GM10266 (cell line): ENCODE measurements around the gene ROBO1.

Experiments
- DNase-seq: peaks from one replicate; pipeline ENCODE4 v3.0.0; 2012; ENCODE audit errors: extremely low spot score
- TF ChIP-seq, protein P1 (sequence below): IDR thresholded peaks from 2 replicates; pipeline ENCODE4 v1.5.1; 2012; ENCODE audit warnings: mild to moderate bottlenecking, low read depth; ENCODE audit not compliant: control insufficient read depth, insufficient read depth; ENCODE audit errors: missing control alignments

ROBO1 gene

DNA sequence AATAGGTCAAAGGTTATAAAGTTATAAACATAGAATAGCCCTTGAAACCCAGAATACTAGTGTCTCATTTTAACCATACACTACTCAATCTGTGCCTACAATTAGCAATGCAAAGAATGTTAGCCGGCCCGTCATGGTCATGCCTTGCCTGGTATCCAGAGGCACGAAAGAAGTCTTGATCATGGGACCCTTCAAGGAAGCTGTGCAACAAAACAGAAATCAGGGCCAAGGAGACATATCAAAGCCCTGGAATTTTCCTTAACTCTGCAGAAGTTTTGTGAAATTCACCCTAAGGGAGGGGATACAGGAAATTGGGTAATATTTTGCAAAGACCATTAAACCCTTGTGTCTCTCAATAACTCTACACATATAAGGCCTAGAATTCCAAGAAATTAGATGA is 482.4 kb downstream of the ROBO1 start:
- no peak for DNase-seq
- TF ChIP-seq, protein P1, sequence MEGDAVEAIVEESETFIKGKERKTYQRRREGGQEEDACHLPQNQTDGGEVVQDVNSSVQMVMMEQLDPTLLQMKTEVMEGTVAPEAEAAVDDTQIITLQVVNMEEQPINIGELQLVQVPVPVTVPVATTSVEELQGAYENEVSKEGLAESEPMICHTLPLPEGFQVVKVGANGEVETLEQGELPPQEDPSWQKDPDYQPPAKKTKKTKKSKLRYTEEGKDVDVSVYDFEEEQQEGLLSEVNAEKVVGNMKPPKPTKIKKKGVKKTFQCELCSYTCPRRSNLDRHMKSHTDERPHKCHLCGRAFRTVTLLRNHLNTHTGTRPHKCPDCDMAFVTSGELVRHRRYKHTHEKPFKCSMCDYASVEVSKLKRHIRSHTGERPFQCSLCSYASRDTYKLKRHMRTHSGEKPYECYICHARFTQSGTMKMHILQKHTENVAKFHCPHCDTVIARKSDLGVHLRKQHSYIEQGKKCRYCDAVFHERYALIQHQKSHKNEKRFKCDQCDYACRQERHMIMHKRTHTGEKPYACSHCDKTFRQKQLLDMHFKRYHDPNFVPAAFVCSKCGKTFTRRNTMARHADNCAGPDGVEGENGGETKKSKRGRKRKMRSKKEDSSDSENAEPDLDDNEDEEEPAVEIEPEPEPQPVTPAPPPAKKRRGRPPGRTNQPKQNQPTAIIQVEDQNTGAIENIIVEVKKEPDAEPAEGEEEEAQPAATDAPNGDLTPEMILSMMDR: no peak

DNA sequence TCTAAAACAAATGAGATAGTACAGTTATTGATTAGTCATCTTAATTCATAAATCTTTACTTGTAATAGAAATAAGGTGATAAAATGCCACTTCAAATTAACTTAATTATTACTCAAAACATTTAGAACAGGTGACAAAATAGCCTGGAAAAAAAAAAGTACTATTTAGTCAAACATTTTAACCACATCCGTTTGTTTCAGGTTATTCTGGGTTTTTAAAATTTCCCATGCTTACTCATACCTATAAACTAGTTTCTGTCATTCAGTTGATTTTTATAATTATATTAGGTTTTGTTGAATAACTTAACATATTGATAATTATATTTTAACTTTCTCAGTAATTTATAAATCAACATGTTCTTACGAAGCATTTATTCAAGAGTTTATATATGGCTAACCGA is 483.0 kb downstream of the ROBO1 start:
- TF ChIP-seq, protein P1: no peak

DNA sequence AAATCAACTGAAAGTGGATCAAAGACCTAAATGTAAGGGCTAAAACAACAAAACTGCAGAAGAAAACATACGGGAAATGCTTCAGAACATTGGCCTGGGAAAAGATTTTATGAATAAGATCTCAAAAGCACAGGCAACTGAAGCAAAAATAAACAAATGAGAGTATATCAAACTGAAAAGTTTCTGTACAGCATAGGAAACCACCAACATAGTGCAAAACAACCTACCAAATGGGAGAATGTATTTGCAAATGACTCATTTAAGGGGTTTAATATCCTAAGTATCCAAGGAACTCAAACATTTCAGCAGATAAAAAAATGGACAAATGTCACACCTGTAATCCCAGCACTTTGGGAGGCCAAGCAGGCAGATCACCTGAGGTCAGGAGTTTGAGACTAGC is 489.1 kb downstream of the ROBO1 start:
- DNase-seq: no peak
- TF ChIP-seq, protein P1: no peak

More for the DNA sequence above, 483.0 kb downstream of the ROBO1 start:
- DNase-seq: no peak

DNA sequence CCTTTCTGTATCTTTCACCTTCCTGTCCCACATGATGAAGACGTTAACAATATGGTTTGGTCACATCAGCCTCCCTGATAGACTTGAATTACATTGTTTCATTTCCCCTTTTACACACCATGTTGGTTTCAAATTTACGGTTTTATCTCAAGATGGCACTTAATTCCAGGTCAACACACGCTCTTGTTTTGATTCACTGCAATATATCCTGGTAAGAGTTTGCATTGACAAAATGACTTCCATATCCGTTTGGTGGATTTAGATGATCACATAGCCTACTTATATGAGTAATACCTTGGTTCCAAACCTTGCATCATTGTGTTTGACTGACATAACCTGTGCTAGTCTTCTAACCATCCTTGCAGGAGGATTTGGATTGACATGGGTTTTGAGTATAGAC is 499.4 kb downstream of the ROBO1 start:
- TF ChIP-seq, protein P1: no peak

DNA sequence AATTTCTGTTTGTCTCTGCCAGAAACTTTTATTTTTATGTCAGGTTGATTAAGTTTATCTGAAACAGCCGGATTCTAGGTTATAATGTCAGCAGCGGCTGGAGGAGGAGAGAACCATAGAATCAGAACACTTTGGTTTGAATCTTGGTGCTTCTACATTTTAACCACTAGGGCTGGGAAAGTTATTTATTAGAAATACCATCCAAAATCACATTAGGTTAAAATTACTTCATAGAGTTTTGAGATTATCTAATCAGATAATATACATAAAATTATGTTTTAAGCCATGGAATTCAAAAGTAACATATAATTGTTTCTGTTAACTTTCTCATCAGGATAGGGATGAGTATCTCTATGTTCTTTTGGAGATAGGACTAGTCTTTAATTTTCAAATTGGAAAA is 502.9 kb downstream of the ROBO1 start:
- DNase-seq: no peak
- TF ChIP-seq, protein P1: no peak

More for the DNA sequence above, 499.4 kb downstream of the ROBO1 start:
- no peak for DNase-seq

DNA sequence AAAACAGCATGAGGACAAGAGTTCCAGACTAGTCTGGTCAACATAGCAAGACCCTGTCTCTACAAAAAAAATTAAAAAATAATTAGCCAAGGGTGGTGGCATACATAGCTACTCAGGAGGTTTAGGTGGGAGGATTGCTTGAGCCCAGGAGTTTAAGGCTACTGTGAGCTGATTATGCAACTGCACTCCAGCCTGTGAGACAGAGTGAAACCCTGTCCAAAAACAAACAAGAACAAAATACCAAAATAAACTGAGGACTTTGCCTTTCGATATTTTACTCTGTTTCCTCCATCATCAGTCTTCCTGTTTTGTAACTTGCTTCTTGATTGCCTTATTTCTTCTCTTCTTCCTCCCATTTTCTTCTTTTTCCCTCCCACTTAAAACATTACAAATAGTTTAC is 504.4 kb downstream of the ROBO1 start:
- TF ChIP-seq, protein P1: no peak
- DNase-seq: no peak

DNA sequence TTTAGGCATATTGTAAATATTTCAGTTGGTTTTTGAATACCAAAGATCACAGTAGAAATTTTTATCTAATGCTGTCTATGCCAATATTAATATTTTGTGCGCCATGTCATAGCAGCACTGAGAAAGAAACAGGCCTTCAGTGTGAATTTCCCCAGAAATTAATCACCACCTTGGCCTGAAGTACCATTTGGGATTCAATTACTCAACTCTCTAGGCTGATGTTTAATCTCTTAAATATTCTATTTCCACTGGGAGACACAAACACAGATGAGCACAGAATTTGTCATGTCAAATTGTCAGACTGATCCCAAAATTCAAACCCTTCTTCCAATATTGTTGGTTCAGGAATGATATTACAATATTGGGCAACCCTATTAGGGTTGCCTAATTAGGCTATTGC is 509.3 kb downstream of the ROBO1 start:
- TF ChIP-seq, protein P1: no peak
- no peak for DNase-seq
